Measurements from ENCODE around the gene TUBB8. TPM values are rescaled to one million over a fixed set of nuclear protein-coding genes. Genes with fewer than 3 reads are reported as not detected.

TUBB8 gene
- total RNA-seq (not detected), polyA plus RNA-seq (1 to 10 TPM in 1 of 2 donors, under 1 TPM in 1; 0.10 to 3.6 TPM)
- long read RNA-seq, donor 1, result 0 reads
- long read RNA-seq, donor 2, partial matches to known transcripts, result 0 of 3 reads
- long read RNA-seq, donor 2, other reads (novel, unspliced or antisense), result 0 of 3 reads
- long read RNA-seq, donor 3, result 0 reads

DNA sequence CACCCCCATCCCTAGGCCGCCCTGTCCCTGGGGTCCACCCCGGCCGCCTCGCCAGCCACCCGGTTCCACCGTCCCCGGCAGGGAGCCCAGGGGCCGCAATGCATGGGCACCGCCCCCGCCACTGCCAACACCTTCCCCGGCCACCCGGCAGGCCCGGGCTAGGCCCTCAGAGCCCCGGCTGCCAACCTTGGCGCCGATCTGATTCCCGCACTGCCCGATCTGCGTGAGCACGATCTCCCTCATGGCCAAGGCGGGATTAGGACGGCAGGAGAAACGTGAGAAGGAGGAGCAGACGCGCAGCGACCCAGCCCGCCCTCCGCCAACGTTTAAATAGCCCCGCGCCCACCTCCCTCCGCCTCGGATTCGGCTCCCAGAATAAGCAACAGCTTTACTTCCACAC is at the start of gene TUBB8:
TSS of gene TUBB8 (minus strand) at position 301 of the 400 bp plus-strand sequence. CDS start at position 243, 58 bp downstream.
- H3K36me3 ChIP-seq, result no peaks in the 10 kb centered on the region
- WGBS, 3 donors, result 51 to 83% (median 75%) methylated on average over 32 to 34 of the region's 34 CpGs
- no peaks in the 10 kb centered on the region for H3K4me1 ChIP-seq (ENCODE audit: insufficient read depth)
- H3K9me3 ChIP-seq, result no peaks in the 10 kb centered on the region
- no peak within 1 kb of the TSS for H3K27ac ChIP-seq
- TF ChIP-seq EP300 (IDR thresholded peaks at IDR 0.05) (no peak), POLR2A (IDR thresholded peaks at IDR 0.05) (no peak), CTCF (IDR thresholded peaks at IDR 0.05) (no peak)
- DNase-seq, result no peak
- no peak within 1 kb of the TSS for H3K4me3 ChIP-seq
- no peaks in the 10 kb centered on the region for H3K27me3 ChIP-seq
- intact Hi-C loops (cut with DNase I), result no loop called here

DNA sequence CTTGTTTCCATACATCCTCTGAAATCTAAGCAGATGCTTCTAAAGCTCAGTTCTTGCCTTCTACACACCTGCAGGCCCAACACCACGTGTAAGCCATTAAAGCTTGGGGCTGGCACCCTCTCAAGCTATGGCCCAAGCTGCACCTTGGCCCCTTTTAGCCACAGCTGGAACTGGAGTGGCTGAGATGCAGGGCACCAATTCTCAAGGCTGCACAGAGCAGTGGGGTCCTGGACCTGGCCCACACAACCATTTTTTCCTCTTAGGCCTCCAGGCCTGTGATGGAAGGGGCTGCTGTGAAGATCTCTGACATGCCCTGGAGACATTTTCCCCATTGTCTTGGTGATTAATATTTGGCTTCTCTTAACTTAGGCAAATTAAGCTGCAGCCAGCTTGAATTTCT is 47.4 kb upstream of the TUBB8 start:
- H3K4me3 ChIP-seq, result no peak overlapping the region
- no peaks in the 10 kb centered on the region for H3K36me3 ChIP-seq
- intact Hi-C loops (cut with DNase I), result no loop called here
- no peaks in the 10 kb centered on the region for H3K4me1 ChIP-seq (ENCODE audit: insufficient read depth)
- 0 to 10% (median 6%) methylated on average over 1 of the region's 1 CpG for WGBS, 3 donors
- TF ChIP-seq POLR2A (IDR thresholded peaks at IDR 0.05), result no peak
- TF ChIP-seq EP300 (IDR thresholded peaks at IDR 0.05), result no peak
- TF ChIP-seq CTCF (IDR thresholded peaks at IDR 0.05), result no peak
- no peaks in the 10 kb centered on the region for H3K27me3 ChIP-seq
- H3K9me3 ChIP-seq, result no peaks in the 10 kb centered on the region
- no peak overlapping the region for H3K27ac ChIP-seq
- DNase-seq, result no peak

- Histone ChIP-seq H3K4me1 (ENCODE audit: insufficient read depth) (no peaks in the 10 kb centered on the region), H3K4me3 (no peak overlapping the region), H3K9me3 (no peaks in the 10 kb centered on the region), H3K27me3 (no peaks in the 10 kb centered on the region), H3K36me3 (no peaks in the 10 kb centered on the region), H3K27ac (no peak overlapping the region)
- no peak for DNase-seq
- no peak for TF ChIP-seq CTCF (IDR thresholded peaks at IDR 0.05)
- TF ChIP-seq POLR2A (IDR thresholded peaks at IDR 0.05), result no peak
- no peak for TF ChIP-seq EP300 (IDR thresholded peaks at IDR 0.05)
- 60 to 64% (median 62%) methylated on average over 2 of the region's 2 CpGs for WGBS, 3 donors
- intact Hi-C loops (cut with DNase I), result no loop called here
Observed at GRCh38 chr10:95356-96115, 46.4 kb upstream of the TUBB8 start.

- intact Hi-C loops (cut with DNase I), result no loop called here
- Histone ChIP-seq H3K4me1 (ENCODE audit: insufficient read depth) (no peaks in the 10 kb centered on the region), H3K4me3 (no peak overlapping the region), H3K27me3 (peaks cover 2% of the 10 kb centered on the region), H3K27ac (no peak overlapping the region), H3K9me3 (no peaks in the 10 kb centered on the region), H3K36me3 (no peaks in the 10 kb centered on the region)
- TF ChIP-seq POLR2A (IDR thresholded peaks at IDR 0.05) (no peak), CTCF (IDR thresholded peaks at IDR 0.05) (no peak), EP300 (IDR thresholded peaks at IDR 0.05) (no peak)
- no peak for DNase-seq
- WGBS, 3 donors, result 5 to 36% (median 31%) methylated on average over 1 of the region's 1 CpG
Observed at GRCh38 chr10:94613-95012, 45.5 kb upstream of the TUBB8 start.
